Muscle layer of duodenum (tissue), 2 donors: ENCODE measurements around the gene EMC9.
A peak's percentile ranks its signal among the peaks of the same experiment; 100 is the strongest.

Experiments used
- H3K27ac ChIP-seq: one replicate; pipeline ENCODE4 v1.7.0; 2013; ENCODE audit warnings: mild to moderate bottlenecking, low read length
- H3K27me3 ChIP-seq: one replicate; pipeline ENCODE4 v1.7.0; 2013; ENCODE audit warnings: low read depth, mild to moderate bottlenecking, control low read depth, low read length
- H3K36me3 ChIP-seq, 2 donors: one replicate each; pipeline ENCODE4 v1.7.0; 2013; ENCODE audit warnings: low read length in 2 of 2, control low read depth in 1 of 2, mild to moderate bottlenecking in 1 of 2; ENCODE audit not compliant: insufficient read depth in 2 of 2, control insufficient read depth in 1 of 2
- H3K4me1 ChIP-seq, 2 donors: one replicate each; pipeline ENCODE4 v1.7.0; 2013; ENCODE audit warnings: low read length in 2 of 2, mild to moderate bottlenecking in 2 of 2, control low read depth in 1 of 2, moderate library complexity in 1 of 2; ENCODE audit not compliant: insufficient read depth in 2 of 2, control insufficient read depth in 1 of 2
- H3K4me3 ChIP-seq, 2 donors: one replicate each; pipeline ENCODE4 v1.7.0; 2013; ENCODE audit warnings: low read length in 2 of 2, low read depth in 1 of 2, mild to moderate bottlenecking in 1 of 2
- H3K9me3 ChIP-seq, 2 donors: one replicate each; pipeline ENCODE4 v1.7.0; 2013; ENCODE audit warnings: low read length in 2 of 2, control low read depth in 1 of 2, mild to moderate bottlenecking in 1 of 2; ENCODE audit not compliant: control insufficient read depth in 1 of 2
- donor health status: healthy.

The EMC9 gene

DNA sequence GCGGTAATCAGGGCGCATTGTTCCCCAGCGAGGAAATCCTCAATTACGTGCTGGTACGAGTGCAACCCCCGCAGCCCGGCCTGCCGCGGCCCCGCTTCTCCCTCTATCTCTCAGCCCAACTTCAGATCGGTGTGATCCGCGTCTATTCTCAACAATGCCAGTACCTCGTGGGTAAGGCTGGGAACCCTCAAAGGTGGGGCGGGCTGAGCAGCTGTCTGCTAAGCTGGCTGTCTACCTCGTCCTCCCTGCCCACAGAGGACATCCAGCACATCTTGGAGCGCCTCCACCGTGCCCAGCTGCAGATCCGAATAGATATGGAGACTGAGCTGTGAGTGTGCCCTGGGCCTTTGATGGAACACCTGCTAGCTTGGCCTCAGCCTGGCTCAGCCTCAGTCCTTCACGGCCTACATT lies 31.5 kb upstream of the EMC9 start:
- H3K4me3 ChIP-seq = no peak overlapping the region
- peaks cover 0 to 7% of the 10 kb centered on the region in 2 donors for H3K4me1 ChIP-seq
- no peak overlapping the region for H3K27ac ChIP-seq
- no peaks in the 10 kb centered on the region for H3K9me3 ChIP-seq
- H3K36me3 ChIP-seq = peaks cover 13 to 18% of the 10 kb centered on the region in 2 donors
- no peaks in the 10 kb centered on the region for H3K27me3 ChIP-seq

DNA sequence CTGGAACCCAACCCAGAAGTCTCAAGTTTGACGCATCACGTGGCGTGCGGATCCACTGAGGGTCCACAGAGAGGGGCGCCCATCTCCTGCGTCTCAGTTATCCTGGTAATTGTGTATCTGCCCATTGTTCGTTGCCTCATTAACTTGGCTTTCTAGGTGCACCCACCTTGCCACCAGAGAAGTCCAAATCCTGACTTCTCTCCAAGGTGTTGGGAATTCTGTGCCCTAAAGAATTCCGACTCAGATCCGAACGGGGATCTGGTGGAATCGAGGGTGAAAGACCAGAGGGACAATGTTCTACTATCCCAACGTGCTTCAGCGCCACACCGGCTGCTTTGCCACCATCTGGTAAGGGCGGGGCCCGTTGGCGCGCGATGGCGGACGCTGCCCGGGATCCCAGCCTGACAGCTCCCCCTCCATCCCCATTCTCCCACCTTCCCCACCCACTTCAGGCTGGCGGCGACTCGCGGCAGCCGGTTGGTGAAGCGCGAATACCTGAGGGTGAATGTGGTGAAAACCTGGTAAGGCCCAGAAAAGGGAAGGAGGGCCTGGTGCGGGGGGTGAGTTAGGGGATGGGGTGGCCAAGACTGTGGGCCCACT lies 31.0 kb upstream of the EMC9 start:
- H3K36me3 ChIP-seq = peaks cover 13 to 15% of the 10 kb centered on the region in 2 donors
- no peak overlapping the region for H3K27ac ChIP-seq
- H3K4me1 ChIP-seq = peaks cover 0 to 7% of the 10 kb centered on the region in 2 donors
- H3K4me3 ChIP-seq = peak overlapping the region; percentile 23 to 60
- no peaks in the 10 kb centered on the region for H3K27me3 ChIP-seq
- H3K9me3 ChIP-seq = no peaks in the 10 kb centered on the region

DNA sequence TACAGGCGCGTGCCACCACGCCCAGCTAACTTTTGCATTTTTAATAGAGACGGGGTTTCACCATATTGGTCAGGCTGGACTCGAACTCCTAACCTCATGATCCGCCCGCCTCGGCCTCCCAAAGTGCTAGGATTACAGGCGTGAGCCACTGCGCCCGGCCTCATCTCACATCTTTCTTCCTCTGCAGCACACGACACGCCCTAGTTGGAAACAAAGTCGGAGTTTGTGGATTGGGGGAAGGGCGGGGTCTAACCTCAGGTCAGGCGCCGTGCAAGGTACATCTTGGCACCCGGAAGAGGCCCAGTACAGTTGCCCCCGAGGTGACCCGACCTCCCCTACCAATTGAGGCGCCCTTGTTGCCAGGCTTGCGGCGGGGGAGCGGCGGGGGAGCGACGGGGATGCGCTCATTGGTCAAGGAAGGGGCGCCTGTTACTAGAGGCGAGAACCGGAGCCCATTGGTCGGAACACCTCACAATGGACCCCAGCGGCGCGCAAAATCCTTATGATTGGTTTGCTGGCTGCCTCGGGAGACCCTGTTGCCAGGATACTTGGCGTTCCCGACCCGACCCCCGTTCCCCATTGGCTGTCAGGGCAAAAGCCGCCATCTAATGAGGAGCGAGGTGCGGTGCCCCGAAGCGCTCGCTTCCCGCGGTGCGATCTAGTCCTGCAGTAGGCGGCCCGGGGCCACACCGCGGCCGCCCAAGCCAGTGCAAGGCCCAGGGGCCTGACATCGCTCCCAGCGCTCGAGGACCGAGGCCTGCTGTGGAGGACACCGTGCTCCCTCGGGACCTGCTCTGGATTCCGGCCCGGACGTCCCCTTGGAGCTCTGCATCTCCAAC lies 30.2 kb upstream of the EMC9 start, which contains the start of gene REC8:
REC8 (plus strand) TSS at position 659 of the 839 bp plus-strand sequence. CDS start 473 bp downstream, outside the sequence.
- H3K4me3 ChIP-seq = peak within 1 kb of the TSS; percentile 23 to 60
- no peaks in the 10 kb centered on the region for H3K9me3 ChIP-seq
- no peak within 1 kb of the TSS for H3K27ac ChIP-seq
- H3K4me1 ChIP-seq = peaks cover 0 to 7% of the 10 kb centered on the region in 2 donors
- H3K27me3 ChIP-seq = no peaks in the 10 kb centered on the region
- H3K36me3 ChIP-seq = peaks cover 13 to 14% of the 10 kb centered on the region in 2 donors

DNA sequence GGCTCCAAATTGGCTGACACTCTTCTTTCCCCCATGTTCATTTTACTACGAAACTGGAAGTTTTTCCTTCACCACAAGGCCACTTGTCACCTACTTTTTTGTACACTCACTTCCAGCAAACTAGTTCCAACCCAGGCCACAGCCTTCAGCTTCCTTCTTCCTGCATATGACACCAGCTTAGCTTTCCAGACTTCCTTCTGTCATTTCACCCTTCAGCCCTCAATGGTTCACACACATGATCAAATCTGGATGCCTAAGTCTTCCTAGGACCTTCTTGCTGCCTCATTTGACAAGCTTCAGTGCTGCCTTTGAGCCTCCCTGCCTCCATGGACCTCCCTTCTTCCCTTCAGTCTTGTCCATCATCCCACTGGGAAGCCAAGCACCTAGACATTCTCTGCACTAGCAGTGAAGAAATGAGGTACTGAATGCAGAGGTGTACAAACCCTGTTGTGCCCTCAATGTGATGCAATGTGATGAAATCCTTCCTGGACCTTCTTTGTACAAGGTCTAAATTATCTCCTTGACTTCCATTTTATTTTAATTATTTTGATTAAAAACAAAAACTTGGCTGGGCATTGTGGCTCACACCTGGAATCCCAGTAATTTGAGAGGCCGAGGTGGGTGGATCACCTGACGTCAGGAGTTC lies 26.2 kb upstream of the EMC9 start:
- H3K4me3 ChIP-seq = no peak overlapping the region
- H3K36me3 ChIP-seq = peaks cover 45 to 47% of the 10 kb centered on the region in 2 donors
- H3K27ac ChIP-seq = no peak overlapping the region
- no peaks in the 10 kb centered on the region for H3K27me3 ChIP-seq
- peaks cover 8 to 16% of the 10 kb centered on the region in 2 donors for H3K4me1 ChIP-seq
- H3K9me3 ChIP-seq = no peaks in the 10 kb centered on the region

DNA sequence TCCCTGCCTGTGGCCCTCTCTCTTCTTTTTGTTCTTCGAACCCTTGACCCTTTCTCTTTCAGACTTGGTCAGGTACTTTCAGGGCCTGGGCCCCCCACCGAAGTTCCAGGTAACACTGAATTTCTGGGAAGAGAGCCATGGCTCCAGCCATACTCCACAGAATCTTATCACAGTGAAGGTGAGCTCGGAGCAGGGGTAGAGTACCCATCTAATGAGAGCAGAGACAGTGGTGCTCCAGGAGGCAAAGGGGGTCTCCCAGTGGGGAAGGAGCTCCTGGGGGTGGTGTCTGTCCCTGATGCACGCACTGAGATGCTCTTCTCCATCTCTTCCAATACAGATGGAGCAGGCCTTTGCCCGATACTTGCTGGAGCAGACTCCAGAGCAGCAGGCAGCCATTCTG lies 24.4 kb upstream of the EMC9 start:
- no peaks in the 10 kb centered on the region for H3K27me3 ChIP-seq
- H3K4me1 ChIP-seq = peaks cover 17 to 19% of the 10 kb centered on the region in 2 donors
- H3K4me3 ChIP-seq = no peak overlapping the region
- H3K9me3 ChIP-seq = no peaks in the 10 kb centered on the region
- peaks cover 46 to 47% of the 10 kb centered on the region in 2 donors for H3K36me3 ChIP-seq
- H3K27ac ChIP-seq = no peak overlapping the region

- H3K36me3 ChIP-seq = peaks cover 57% of the 10 kb centered on the region in 2 donors
Observed at GRCh38 chr14:24164518-24164991, 23.2 kb upstream of the EMC9 start.

DNA sequence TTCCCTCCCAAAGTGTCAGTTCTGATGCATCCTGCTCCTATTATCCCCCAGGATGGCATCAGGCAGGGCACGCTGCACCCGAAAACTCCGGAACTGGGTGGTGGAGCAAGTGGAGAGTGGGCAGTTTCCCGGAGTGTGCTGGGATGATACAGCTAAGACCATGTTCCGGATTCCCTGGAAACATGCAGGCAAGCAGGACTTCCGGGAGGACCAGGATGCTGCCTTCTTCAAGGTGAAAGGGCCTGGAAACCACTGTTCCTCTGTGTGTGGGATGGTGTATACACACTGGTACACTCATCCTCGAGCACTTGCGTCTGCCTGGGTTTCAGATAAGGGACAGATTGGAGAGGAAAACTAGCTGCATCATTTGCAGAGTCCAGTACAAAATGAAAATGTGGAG lies 20.7 kb upstream of the EMC9 start:
- no peaks in the 10 kb centered on the region for H3K27me3 ChIP-seq
- peaks cover 22 to 24% of the 10 kb centered on the region in 2 donors for H3K4me1 ChIP-seq
- peaks cover 67 to 70% of the 10 kb centered on the region in 2 donors for H3K36me3 ChIP-seq
- no peaks in the 10 kb centered on the region for H3K9me3 ChIP-seq
- H3K4me3 ChIP-seq = peak overlapping the region; percentile 82 to 99
- peak overlapping the region; percentile 99 for H3K27ac ChIP-seq

More at GRCh38 chr14:24164518-24164991, 23.2 kb upstream of the EMC9 start:
- Histone ChIP-seq H3K27ac (no peak overlapping the region), H3K9me3 (no peaks in the 10 kb centered on the region), H3K27me3 (no peaks in the 10 kb centered on the region), H3K4me3 (no peak overlapping the region), H3K4me1 (peaks cover 22 to 24% of the 10 kb centered on the region in 2 donors)

- Histone ChIP-seq H3K9me3 (no peaks in the 10 kb centered on the region), H3K27ac (peak within 1 kb of the TSS; percentile 99), H3K27me3 (no peaks in the 10 kb centered on the region), H3K4me1 (peaks cover 22 to 24% of the 10 kb centered on the region in 2 donors), H3K36me3 (peaks cover 64 to 70% of the 10 kb centered on the region in 2 donors), H3K4me3 (peak within 1 kb of the TSS; percentile 82 to 99)
Observed at GRCh38 chr14:24160850-24161804, 19.7 kb upstream of the EMC9 start, which contains the start of gene IRF9. Gene IRF9 (plus strand): TSS chr14:24161265. CDS start chr14:24162145, 880 bp downstream.

DNA sequence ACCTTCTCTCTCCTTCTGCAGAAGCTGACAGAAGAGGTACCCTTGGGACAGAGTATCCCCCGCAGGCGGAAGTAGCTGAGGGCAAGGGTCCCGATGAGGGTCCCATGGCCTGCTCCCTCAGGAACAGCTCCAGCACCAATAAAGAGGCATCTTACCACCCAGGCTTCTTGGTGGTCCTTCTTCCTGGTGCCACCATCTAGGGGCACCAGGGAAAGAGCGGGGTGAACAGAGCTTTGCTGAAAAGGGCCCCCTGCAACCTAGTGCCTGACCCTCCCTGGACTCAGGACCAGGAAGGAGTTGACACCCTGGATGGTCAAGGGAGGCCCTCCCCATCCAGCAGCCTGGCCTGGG lies 19.1 kb upstream of the EMC9 start:
- peaks cover 63 to 69% of the 10 kb centered on the region in 2 donors for H3K36me3 ChIP-seq
- H3K27me3 ChIP-seq = no peaks in the 10 kb centered on the region
- no peak overlapping the region for H3K4me3 ChIP-seq
- H3K9me3 ChIP-seq = no peaks in the 10 kb centered on the region
- H3K4me1 ChIP-seq = peaks cover 22 to 24% of the 10 kb centered on the region in 2 donors
- peak overlapping the region; percentile 99 for H3K27ac ChIP-seq

GRCh38 chr14:24159777-24160498 lies 18.5 kb upstream of the EMC9 start:
- H3K27me3 ChIP-seq = no peaks in the 10 kb centered on the region
- peaks cover 63 to 69% of the 10 kb centered on the region in 2 donors for H3K36me3 ChIP-seq
- H3K4me3 ChIP-seq = no peak overlapping the region
- H3K9me3 ChIP-seq = no peaks in the 10 kb centered on the region
- H3K27ac ChIP-seq = peak overlapping the region; percentile 99
- H3K4me1 ChIP-seq = peaks cover 22 to 24% of the 10 kb centered on the region in 2 donors
